Endothelial cell of umbilical vein (primary cell): Measurements from ENCODE around the gene DYRK4.

Source experiments
- EZH2 ChIP-seq: IDR thresholded peaks from 2 replicates; pipeline ENCODE4 v1.6.1; 2012; ENCODE audit warnings: borderline replicate concordance, low read depth, mild to moderate bottlenecking, moderate library complexity, low read length, inconsistent platforms; ENCODE audit not compliant: severe bottlenecking
- FOS ChIP-seq: IDR thresholded peaks from 2 replicates; pipeline ENCODE4 v1.6.1; 2011; ENCODE audit warnings: mild to moderate bottlenecking, low read length, moderate library complexity, borderline replicate concordance; ENCODE audit not compliant: insufficient read depth
- GATA2 ChIP-seq: IDR thresholded peaks from 2 replicates; pipeline ENCODE4 v1.7.0; 2011; ENCODE audit warnings: low read depth, mild to moderate bottlenecking, moderate library complexity, mixed read lengths, low read length; ENCODE audit not compliant: insufficient read length, insufficient read depth
- JUN ChIP-seq: IDR thresholded peaks from 2 replicates; pipeline ENCODE4 v1.6.1; 2011; ENCODE audit warnings: borderline replicate concordance, low read depth; ENCODE audit not compliant: insufficient read length, insufficient read depth
- MYC ChIP-seq: IDR thresholded peaks from one replicate; pipeline ENCODE4 v1.6.1; 2011; ENCODE audit warnings: mild to moderate bottlenecking, low read depth, low read length
- POLR2A ChIP-seq: IDR thresholded peaks from 2 replicates; pipeline ENCODE4 v1.6.1; 2012; ENCODE audit warnings: low read depth, mild to moderate bottlenecking, control low read depth, low read length
- POLR2AphosphoS5 ChIP-seq: IDR thresholded peaks from 2 replicates; pipeline ENCODE4 v1.6.1; 2012; ENCODE audit warnings: low read depth, mild to moderate bottlenecking, control low read depth, low read length, moderate library complexity; ENCODE audit not compliant: insufficient read depth
- TF ChIP-seq, protein P1 (sequence below), 2 donors: IDR thresholded peaks; 1 replicate in 1 of 2; 2 replicates in 1 of 2; pipeline ENCODE4 v1.5.1; 2011; ENCODE audit warnings: low read length in 2 of 2, mild to moderate bottlenecking in 2 of 2, moderate library complexity in 2 of 2, control low read depth in 1 of 2, inconsistent platforms in 1 of 2, low read depth in 1 of 2; ENCODE audit not compliant: insufficient read depth in 1 of 2; ENCODE audit errors: extremely low read depth in 1 of 2
- TF ChIP-seq, protein P2 (sequence below): IDR thresholded peaks from 2 replicates; pipeline ENCODE4 v1.6.1; 2011; ENCODE audit not compliant: insufficient read depth, insufficient read length

DNA sequence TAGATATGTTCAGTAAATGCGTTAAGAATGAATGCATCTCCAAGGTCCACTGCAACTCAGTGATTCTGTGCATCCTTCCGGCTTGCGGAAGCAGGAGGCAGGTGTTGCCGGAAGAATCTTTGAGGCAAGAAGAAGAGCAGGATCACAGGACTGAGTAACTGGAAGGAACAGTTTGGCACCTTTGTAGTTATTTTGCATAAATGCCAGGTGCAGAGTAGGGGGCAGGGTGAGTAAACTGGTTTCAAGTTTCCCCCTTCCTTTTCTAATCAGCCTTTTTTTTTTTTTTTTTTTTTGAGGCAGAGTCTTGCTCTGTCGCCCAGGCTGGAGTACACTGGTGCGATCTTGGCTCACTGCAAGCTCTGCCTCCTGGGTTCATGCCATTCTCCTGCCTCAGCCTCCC lies 22.3 kb downstream of the DYRK4 start:
- TF ChIP-seq POLR2AphosphoS5 (no peak), EZH2 (no peak), POLR2A (no peak), MYC (no peak), FOS (no peak), JUN (no peak), GATA2 (no peak)
- TF ChIP-seq, protein P1, sequence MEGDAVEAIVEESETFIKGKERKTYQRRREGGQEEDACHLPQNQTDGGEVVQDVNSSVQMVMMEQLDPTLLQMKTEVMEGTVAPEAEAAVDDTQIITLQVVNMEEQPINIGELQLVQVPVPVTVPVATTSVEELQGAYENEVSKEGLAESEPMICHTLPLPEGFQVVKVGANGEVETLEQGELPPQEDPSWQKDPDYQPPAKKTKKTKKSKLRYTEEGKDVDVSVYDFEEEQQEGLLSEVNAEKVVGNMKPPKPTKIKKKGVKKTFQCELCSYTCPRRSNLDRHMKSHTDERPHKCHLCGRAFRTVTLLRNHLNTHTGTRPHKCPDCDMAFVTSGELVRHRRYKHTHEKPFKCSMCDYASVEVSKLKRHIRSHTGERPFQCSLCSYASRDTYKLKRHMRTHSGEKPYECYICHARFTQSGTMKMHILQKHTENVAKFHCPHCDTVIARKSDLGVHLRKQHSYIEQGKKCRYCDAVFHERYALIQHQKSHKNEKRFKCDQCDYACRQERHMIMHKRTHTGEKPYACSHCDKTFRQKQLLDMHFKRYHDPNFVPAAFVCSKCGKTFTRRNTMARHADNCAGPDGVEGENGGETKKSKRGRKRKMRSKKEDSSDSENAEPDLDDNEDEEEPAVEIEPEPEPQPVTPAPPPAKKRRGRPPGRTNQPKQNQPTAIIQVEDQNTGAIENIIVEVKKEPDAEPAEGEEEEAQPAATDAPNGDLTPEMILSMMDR (IDR thresholded peaks at IDR 0.05; ENCODE audit: extremely low read depth in 1 of 2, insufficient read depth in 1 of 2, low read depth in 1 of 2, low read length in 2 of 2), result no peak
- TF ChIP-seq, protein P2, sequence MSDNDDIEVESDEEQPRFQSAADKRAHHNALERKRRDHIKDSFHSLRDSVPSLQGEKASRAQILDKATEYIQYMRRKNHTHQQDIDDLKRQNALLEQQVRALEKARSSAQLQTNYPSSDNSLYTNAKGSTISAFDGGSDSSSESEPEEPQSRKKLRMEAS, result no peak
